Stimulated activated naive CD8-positive, alpha-beta T cell treated with anti-CD3 and anti-CD28 coated beads, Interleukin-15, Interleukin-2, amounts not matched to agents 100 ng/mL and 50 ng/mL, for 24 hours (primary cell): Measurements from ENCODE around the gene DNASE1L2.

Experiments
- H3K27ac Mint-ChIP-seq: one replicate; pipeline ENCODE4 v1.8.0; 2021; ENCODE audit warnings: mild to moderate bottlenecking, mixed read lengths
- H3K27me3 Mint-ChIP-seq: one replicate; pipeline ENCODE4 v1.8.0; 2021; ENCODE audit warnings: mixed read lengths
- H3K36me3 Mint-ChIP-seq: one replicate; pipeline ENCODE4 v1.8.0; 2021; ENCODE audit warnings: low read depth, mixed read lengths
- H3K4me1 Mint-ChIP-seq: one replicate; pipeline ENCODE4 v1.8.0; 2021; ENCODE audit warnings: low read depth, mixed read lengths
- H3K4me3 Mint-ChIP-seq: one replicate; pipeline ENCODE4 v1.8.0; 2021; ENCODE audit warnings: mild to moderate bottlenecking, mixed read lengths
- H3K9me3 Mint-ChIP-seq: one replicate; pipeline ENCODE4 v1.8.0; 2021; ENCODE audit warnings: mixed read lengths

Gene DNASE1L2

DNA sequence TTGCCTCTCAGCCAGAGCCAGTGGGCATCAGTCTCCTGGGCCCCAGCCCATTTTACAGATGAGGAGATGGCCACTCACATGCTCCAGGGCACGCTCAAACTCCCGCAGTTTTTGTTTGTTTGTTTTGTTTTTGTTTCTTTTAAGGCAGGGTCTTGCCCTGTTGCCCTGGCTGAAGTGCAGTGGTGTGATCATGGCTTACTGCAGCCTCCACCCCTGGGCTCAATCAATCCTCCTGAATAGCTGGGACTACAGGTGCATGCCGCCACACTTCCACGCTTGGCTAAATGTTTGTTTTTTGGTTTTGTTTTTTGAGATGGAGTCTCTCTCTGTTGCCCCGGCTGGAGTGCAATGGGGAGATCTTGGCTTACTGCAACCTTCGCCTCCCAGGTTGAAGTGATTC is 9.3 kb upstream of the DNASE1L2 start:
- H3K36me3 Mint-ChIP-seq, result peaks cover 8% of the 10 kb centered on the region
- peaks cover 18% of the 10 kb centered on the region for H3K4me1 Mint-ChIP-seq
- no peaks in the 10 kb centered on the region for H3K27me3 Mint-ChIP-seq
- no peaks in the 10 kb centered on the region for H3K9me3 Mint-ChIP-seq
- H3K27ac Mint-ChIP-seq, result no peak overlapping the region
- H3K4me3 Mint-ChIP-seq, result no peak overlapping the region

DNA sequence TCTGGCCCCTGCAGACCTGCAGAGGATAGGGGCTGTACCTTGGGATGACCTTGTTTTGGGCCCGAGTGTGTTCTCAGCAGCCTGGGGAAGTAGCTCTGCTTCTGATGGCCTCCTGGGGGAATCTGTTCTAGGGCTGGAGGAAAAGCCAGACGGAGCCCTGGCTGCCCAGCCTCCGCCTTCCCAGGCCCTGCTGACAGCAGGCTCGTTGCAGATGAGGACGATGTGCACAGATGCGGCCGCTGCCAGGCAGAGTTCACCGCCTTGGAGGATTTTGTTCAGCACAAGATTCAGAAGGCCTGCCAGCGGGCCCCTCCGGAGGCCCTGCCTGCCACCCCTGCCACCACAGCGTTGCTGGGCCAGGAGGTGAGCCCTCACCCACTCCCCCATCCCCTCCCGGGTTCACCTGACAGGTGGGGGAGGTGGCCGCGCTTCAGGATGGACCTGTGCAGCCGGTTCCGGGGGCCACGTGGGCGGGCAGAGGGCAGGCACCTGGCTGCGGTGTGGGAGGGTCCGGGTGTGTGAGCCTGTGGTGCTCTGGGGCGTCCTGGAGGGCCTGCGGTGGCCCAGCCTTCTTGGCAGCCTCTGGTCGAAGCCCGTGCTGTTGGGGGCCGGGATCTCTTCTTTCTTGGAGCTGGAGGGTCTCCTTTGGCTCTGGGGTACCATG is 8.0 kb upstream of the DNASE1L2 start:
- Mint-ChIP-seq H3K4me1 (peaks cover 18% of the 10 kb centered on the region), H3K9me3 (no peaks in the 10 kb centered on the region), H3K4me3 (no peak overlapping the region), H3K27me3 (no peaks in the 10 kb centered on the region), H3K36me3 (peaks cover 8% of the 10 kb centered on the region), H3K27ac (no peak overlapping the region)

DNA sequence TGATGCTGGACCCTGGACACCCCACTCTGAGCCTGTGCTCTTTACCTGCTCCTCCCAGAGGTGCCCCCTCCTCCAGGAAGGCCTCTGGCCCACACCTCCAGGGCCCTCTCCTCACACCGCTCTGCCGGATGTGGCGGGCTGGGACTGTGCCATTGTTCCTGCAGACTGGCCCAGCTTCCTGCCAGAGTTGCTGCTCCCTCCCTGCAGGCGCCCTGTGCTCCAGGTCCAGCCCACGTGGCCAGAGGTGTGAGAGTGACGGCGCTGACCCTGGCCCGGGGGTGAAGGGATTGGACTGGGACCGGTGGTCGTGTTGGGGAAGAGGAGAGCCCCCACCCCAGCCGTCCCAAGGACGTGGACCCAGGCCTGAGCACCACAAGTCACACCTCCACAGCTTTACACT is 7.2 kb upstream of the DNASE1L2 start:
- H3K27ac Mint-ChIP-seq, result no peak overlapping the region
- H3K4me1 Mint-ChIP-seq, result peaks cover 18% of the 10 kb centered on the region
- H3K4me3 Mint-ChIP-seq, result no peak overlapping the region
- no peaks in the 10 kb centered on the region for H3K27me3 Mint-ChIP-seq
- peaks cover 8% of the 10 kb centered on the region for H3K36me3 Mint-ChIP-seq
- no peaks in the 10 kb centered on the region for H3K9me3 Mint-ChIP-seq

DNA sequence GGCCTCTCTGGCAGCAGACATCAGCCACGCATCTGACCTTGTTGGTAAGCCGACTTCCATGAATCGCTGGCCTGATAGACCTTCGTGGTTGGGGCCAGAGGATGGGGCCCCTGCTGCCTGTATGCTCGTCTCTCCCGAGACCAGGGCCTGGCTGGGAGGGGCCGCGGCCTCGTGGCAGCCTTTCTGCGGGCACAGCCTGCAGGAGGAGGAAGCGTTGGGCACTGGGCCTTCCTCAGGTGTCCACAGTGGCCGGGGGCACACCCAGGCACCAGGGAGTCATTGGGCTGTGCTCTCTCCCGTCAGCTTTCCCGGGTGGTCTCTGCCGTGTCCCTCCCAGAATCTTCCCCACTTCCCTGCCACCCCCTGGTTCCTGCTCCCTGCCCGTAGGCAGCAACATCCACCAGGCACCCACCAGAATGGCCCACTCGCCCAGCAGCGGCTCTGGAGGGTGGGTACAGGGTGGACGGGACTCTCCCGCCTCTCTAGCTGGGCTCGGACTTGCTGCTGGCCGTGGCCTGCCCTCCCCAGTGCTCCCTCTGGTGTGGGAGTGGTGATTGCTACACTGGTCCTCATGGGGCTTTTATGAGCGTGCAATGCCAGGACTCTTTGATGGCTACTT is 6.5 kb upstream of the DNASE1L2 start:
- Mint-ChIP-seq H3K9me3 (no peaks in the 10 kb centered on the region), H3K27me3 (no peaks in the 10 kb centered on the region), H3K36me3 (peaks cover 8% of the 10 kb centered on the region), H3K27ac (no peak overlapping the region), H3K4me3 (no peak overlapping the region), H3K4me1 (peaks cover 11% of the 10 kb centered on the region)

DNA sequence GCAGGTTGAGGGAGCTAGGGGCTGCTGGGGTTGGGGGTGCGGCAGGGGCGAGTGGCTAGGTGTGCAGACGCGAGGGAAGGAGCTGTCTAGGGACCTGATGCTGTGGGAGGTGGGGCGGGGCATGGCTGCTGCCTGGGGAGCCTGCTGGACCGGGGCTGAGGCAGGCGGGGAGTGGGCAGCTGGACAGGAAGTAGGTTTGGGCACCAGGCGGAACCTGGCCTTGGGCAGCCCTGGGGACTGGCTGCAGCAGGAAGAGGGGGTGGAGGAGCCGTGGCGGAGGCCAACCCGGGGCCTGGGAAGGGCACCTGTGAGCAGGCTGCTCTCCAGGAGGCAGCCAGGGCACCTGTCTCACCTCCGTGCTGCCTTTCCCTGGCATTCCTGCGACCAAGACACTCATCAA is 5.9 kb upstream of the DNASE1L2 start:
- Mint-ChIP-seq H3K36me3 (peaks cover 11% of the 10 kb centered on the region), H3K27me3 (peaks cover 1% of the 10 kb centered on the region), H3K27ac (no peak overlapping the region), H3K4me1 (peaks cover 6% of the 10 kb centered on the region), H3K4me3 (no peak overlapping the region), H3K9me3 (no peaks in the 10 kb centered on the region)

DNA sequence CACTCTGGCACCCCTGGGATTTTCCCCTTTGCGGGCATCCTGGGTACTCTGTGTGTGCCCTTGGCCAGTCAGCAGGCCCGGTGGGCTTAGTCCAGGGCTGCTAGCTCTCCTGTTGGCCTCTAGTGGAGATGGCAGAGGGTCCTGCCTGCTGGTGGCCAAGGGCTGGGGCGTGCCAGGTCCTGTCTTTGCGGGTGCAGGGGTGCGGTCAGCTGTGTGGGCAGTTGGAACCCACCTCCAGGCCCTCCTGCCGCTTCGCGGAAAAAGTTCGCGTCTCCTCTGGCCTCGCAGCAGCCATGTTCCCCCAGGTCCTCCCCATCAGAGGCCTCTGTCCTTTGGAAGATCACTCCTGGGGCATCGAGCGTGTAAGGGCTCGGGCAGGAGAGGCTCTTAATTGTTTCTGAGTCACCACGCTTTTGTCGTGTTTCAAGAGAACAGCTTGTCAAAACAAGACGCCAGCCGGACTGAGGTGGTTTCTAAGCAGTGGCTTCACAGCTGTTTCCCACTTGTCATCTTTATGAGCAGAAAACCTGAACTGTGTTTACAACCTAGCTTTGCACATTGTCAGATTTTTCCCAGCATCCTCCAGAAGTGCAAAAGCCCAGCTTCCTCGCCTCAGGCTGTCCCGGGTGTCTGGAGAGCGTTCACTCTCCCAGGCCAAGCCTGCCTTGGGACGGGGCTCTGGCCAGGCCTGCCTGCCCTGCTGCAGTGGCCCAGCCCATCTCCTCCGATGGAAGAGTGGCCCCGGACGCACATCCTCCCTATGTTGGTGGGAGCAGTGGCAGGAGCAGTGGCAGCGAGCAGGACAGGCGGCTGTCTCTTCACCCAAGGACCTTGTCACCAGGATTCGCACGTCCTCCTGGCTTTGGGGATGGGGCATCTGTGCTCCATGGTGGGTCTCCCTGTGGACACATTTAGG is 5.0 kb upstream of the DNASE1L2 start:
- H3K4me1 Mint-ChIP-seq, result peaks cover under 1% of the 10 kb centered on the region
- peaks cover 2% of the 10 kb centered on the region for H3K27me3 Mint-ChIP-seq
- no peak overlapping the region for H3K4me3 Mint-ChIP-seq
- no peak overlapping the region for H3K27ac Mint-ChIP-seq
- H3K9me3 Mint-ChIP-seq, result no peaks in the 10 kb centered on the region
- H3K36me3 Mint-ChIP-seq, result peaks cover 8% of the 10 kb centered on the region

DNA sequence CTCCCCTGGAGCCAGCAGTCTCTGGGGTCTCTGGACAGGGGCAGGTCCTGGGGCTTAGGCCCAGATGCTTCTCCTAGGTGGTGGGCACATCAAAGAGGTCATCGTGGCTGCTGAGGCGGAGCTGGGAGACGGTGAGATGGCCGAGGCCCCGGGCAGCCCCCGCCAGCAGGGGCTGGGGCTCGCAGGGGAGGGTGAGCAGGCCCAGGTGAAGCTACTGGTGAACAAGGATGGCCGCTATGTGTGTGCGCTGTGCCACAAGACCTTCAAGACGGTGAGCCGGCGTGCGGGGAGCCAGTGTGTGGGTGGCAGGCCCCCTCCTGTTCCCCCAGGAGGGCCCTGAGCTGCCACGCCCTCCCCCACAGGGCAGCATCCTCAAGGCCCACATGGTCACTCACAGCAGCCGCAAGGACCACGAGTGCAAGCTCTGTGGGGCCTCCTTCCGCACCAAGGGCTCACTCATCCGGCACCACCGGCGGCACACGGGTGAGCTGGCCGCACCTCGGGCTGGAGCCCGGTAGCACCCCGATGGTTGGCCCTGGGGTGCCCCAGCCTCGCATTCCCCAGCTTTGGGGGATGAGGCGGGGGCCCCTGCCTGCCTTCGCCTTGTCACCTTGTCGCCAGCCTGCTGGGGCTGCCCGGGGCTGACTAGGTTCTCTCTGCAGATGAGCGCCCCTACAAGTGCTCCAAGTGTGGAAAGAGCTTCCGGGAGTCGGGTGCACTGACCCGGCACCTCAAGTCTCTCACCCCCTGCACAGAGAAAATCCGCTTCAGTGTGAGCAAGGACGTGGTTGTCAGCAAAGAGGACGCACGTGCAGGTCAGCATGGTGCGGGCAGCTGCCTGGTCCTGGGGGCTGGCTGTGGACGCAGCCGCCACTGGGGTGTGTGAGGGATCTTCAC is 3.9 kb upstream of the DNASE1L2 start:
- peaks cover 8% of the 10 kb centered on the region for H3K36me3 Mint-ChIP-seq
- no peak overlapping the region for H3K4me3 Mint-ChIP-seq
- no peaks in the 10 kb centered on the region for H3K4me1 Mint-ChIP-seq

DNA sequence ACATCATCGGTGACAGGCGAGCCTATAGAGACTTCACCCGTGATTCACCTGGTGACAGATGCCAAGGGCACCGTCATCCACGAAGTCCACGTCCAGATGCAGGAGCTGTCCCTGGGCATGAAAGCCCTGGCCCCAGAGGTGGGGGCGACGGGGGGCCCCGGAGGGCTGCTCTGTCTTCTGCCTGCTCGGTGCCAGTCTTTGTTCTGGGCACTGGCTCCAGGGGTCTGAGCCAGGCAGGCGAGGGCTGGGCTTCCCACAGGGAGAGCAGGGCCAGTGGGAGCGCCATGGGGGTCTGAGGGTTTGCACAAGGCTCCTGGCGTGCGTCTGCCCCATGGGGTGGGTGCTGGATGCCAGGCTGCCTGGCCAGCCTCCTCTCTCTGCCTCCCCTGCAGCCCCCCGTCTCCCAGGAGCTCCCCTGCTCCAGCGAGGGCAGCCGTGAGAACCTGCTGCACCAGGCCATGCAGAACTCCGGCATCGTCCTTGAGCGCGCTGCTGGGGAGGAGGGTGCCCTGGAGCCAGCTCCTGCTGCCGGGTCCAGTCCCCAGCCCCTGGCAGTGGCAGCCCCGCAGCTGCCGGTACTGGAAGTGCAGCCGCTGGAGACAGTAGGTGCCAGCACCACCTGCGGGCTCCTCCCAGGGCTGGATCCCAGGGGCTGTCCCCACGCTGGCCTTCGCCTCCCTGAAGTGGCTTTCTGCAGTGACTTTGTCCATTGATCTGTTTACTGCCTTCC is 3.0 kb upstream of the DNASE1L2 start:
- H3K9me3 Mint-ChIP-seq, result no peaks in the 10 kb centered on the region
- H3K27ac Mint-ChIP-seq, result no peak overlapping the region
- H3K27me3 Mint-ChIP-seq, result peaks cover 2% of the 10 kb centered on the region
- H3K36me3 Mint-ChIP-seq, result peaks cover 8% of the 10 kb centered on the region
- no peaks in the 10 kb centered on the region for H3K4me1 Mint-ChIP-seq
- no peak overlapping the region for H3K4me3 Mint-ChIP-seq

More for the DNA sequence above, 3.9 kb upstream of the DNASE1L2 start:
- Mint-ChIP-seq H3K27ac (no peak overlapping the region), H3K9me3 (no peaks in the 10 kb centered on the region), H3K27me3 (peaks cover 2% of the 10 kb centered on the region)

DNA sequence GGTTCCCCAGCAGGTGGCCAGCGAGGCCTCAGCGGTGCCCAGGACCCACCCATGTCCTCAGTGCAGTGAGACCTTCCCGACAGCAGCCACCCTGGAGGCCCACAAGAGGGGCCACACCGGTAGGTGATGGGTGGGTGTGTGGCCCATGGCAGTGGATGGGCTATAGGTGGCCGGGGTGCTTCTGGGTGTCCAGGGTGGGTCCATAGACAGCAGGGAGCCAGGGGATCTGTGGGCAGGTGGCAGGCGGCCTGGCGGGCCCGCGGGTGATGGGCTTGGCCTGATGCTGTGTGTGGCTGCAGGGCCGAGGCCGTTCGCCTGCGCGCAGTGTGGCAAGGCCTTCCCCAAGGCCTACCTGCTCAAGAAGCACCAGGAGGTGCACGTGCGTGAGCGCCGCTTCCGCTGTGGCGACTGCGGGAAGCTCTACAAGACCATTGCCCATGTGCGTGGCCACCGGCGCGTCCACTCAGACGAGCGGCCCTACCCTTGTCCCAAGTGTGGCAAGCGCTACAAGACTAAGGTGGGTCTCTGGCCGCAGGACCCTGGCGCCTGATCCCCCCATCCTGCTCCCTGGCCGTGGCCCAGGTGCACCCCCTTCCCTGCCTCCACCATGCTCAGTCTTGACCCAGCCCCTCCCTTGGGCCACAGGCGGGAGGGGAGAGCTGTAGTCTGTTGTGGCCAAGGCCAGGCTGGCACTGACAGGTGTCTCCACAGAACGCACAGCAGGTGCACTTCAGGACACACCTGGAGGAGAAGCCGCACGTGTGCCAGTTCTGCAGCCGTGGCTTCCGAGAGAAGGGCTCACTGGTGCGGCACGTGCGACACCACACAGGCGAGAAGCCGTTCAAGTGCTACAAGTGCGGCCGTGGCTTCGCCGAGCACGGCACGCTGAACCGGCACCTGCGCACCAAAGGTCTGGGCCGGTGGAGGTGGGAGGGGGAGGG is 2.1 kb upstream of the DNASE1L2 start:
- Mint-ChIP-seq H3K36me3 (peaks cover 8% of the 10 kb centered on the region), H3K4me3 (no peak overlapping the region), H3K27ac (no peak overlapping the region), H3K4me1 (no peaks in the 10 kb centered on the region), H3K27me3 (peaks cover 2% of the 10 kb centered on the region), H3K9me3 (no peaks in the 10 kb centered on the region)

DNA sequence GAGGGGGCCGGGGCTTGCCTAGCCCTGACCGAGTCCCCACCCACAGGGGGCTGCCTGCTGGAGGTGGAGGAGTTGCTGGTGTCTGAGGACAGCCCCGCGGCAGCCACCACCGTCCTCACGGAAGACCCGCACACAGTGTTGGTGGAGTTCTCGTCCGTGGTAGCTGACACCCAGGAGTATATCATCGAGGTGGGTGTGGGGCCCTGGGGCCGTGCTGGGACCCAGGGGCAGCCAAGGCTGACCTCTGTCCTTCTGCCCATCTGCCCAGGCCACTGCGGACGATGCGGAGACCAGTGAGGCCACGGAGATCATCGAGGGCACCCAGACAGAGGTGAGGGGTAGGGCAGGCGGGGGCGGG is 1.5 kb upstream of the DNASE1L2 start:
- Mint-ChIP-seq H3K4me1 (no peaks in the 10 kb centered on the region), H3K36me3 (peaks cover 8% of the 10 kb centered on the region), H3K27ac (no peak overlapping the region), H3K27me3 (peaks cover 2% of the 10 kb centered on the region), H3K4me3 (no peak overlapping the region), H3K9me3 (no peaks in the 10 kb centered on the region)

DNA sequence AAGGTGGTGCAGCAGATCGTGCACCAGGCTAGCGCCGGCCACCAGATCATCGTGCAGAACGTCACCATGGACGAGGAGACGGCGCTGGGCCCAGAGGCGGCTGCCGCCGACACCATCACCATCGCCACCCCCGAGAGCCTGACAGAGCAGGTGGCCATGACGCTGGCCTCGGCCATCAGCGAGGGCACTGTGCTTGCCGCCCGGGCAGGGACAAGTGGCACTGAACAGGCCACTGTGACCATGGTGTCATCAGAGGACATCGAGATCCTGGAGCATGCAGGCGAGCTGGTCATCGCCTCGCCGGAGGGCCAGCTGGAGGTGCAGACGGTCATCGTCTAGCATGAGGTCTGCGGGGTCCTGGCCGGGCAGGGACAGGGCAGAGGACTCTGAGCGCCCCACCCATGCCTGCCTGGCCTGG is 1.0 kb upstream of the DNASE1L2 start:
- H3K4me3 Mint-ChIP-seq, result no peak overlapping the region
- no peaks in the 10 kb centered on the region for H3K9me3 Mint-ChIP-seq
- H3K4me1 Mint-ChIP-seq, result no peaks in the 10 kb centered on the region
- peaks cover 5% of the 10 kb centered on the region for H3K36me3 Mint-ChIP-seq
- peaks cover 2% of the 10 kb centered on the region for H3K27me3 Mint-ChIP-seq
- H3K27ac Mint-ChIP-seq, result no peak overlapping the region

DNA sequence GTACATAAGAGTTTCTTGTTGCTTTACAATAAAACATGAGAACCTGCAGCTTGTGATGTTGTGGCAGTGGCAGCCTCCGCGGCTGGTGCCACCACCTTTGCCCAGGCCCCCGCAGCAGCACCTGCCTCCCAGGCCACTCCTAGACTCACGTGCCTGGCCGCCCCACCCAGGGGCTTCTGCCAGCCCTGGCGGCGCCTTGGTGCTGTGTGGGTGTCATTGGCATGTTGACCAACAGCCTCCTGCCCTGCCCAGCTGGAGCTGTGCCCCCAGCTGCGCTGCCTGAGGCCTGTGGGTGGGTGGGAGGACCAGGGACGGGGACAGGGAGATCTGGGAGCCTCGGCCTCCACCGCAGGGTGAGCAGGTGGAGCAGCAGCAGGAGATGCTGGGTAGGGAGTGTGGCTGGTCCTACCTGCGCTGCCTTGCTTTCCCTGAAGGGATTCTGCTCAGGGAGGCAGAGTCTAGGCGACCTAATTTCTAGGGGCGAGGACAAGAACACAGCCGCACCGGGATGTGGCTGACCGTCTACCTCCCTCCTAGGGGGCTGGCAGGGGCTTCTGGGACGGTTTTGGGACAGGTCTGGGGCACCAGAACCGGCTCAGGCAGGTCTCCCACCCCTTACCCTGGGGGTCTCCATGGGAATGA is 428 bp upstream of the DNASE1L2 start:
- H3K9me3 Mint-ChIP-seq, result no peaks in the 10 kb centered on the region

DNA sequence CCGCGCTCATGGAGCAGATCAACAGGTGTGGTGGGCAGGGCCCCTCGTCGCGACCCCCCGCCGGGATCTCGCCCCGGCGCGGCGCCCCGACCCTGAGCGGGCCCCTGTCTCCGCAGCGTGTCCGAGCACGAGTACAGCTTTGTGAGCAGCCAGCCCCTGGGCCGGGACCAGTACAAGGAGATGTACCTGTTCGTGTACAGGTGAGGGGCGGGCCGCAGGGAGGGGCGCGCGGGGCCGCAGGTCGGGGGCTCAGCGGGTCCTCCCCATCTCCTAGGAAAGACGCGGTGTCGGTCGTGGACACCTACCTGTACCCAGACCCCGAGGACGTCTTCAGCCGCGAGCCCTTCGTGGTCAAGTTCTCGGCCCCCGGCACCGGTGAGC is 848 bp downstream of the DNASE1L2 start:
- H3K9me3 Mint-ChIP-seq, result no peaks in the 10 kb centered on the region
- peaks cover 7% of the 10 kb centered on the region for H3K36me3 Mint-ChIP-seq
- no peak overlapping the region for H3K4me3 Mint-ChIP-seq
- H3K27ac Mint-ChIP-seq, result no peak overlapping the region
- H3K4me1 Mint-ChIP-seq, result no peaks in the 10 kb centered on the region
- peaks cover 2% of the 10 kb centered on the region for H3K27me3 Mint-ChIP-seq

More for the DNA sequence above, 428 bp upstream of the DNASE1L2 start:
- no peak overlapping the region for H3K4me3 Mint-ChIP-seq
- no peaks in the 10 kb centered on the region for H3K4me1 Mint-ChIP-seq
- H3K27ac Mint-ChIP-seq, result no peak overlapping the region
- H3K36me3 Mint-ChIP-seq, result peaks cover 4% of the 10 kb centered on the region
- H3K27me3 Mint-ChIP-seq, result peaks cover 2% of the 10 kb centered on the region
